Measurements from ENCODE around the gene GALNT4.

The GALNT4 gene

DNA sequence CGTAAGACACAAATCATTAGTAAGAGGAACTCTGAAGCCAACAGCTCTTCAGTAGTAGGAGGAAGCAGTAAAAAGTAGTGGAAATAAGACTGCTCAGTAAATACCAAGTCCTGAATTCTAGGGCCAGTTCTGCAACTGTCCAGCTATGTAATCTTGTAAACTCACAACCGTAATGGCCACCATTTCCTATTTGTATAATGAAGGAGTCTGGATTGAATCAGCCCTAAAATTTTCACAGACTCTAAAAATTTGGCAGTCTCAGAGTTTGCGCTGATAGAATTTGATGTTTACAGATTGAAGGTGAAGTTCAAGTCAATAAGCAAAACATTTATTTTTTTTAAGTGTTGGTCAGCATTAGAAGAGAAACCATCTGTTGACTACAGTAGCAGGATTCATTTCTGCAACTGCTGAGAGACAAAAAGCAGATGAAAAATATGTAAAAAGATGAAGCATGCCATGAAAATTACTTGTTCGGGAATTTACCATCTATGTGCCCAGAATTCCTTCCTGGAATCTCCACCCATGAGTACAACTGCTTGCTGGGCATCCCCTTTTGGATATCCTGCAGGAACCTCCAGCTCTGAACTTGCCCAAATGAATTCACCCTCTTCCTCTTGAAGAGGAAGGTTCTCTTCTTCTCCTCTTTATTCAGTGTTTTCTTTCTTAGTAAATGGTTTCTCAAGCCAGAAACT, 47.5 kb downstream of the GALNT4 start:
- TF ChIP-seq Cebpa-rat (IDR thresholded peaks at IDR 0.05), result no peak
- H3K4me2 ChIP-seq, result peak overlapping the region in 3 of 11 experiments; percentile 5 to 56 (median 44); a peak in 5 of 22 replicates
- no peak overlapping the region for H3K9ac ChIP-seq
- no peak overlapping the region for H3K4me3 ChIP-seq
- no peaks in the 10 kb centered on the region for H3K27me3 ChIP-seq
- H4K20me1 ChIP-seq, result no peaks in the 10 kb centered on the region
- H3K27ac ChIP-seq, result no peak overlapping the region
- no peaks in the 10 kb centered on the region for H3K9me3 ChIP-seq (replicated peaks in 1 of 11)
- H3K4me1 ChIP-seq, result peaks cover 0 to 25% (median 0%) of the 10 kb centered on the region in 10 experiments; a peak in 4 of 20 replicates
- H3K36me3 ChIP-seq, result peaks cover 0 to 18% (median 4%) of the 10 kb centered on the region in 11 experiments; a peak in 12 of 22 replicates

DNA sequence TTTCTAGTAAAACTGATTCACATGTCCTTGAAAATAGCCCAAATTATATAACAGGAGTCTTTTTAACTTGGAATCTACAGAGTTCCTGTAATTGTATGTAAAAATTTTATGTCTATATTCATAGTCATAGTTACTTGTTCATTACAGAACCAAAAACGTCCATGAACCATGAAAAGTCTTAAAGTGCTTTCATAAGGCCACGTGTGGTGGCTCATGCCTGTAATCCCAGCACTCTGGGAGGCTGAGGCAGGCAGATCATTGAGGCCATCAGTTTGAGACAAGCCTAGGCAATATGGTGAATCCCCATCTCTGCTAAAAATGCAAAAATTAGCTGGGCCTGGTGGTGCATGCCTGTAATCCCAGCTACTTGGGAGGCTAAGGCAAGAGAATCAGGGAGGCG, 48.4 kb downstream of the GALNT4 start:
- H3K36me3 ChIP-seq, result peaks cover 0 to 20% (median 4%) of the 10 kb centered on the region in 11 experiments; a peak in 10 of 22 replicates
- H3K27ac ChIP-seq, result no peak overlapping the region
- no peaks in the 10 kb centered on the region for H4K20me1 ChIP-seq
- H3K9ac ChIP-seq, result no peak overlapping the region
- no peak for TF ChIP-seq Cebpa-rat (IDR thresholded peaks at IDR 0.05)
- no peak overlapping the region for H3K4me2 ChIP-seq
- peaks cover 0 to 19% (median 0%) of the 10 kb centered on the region in 10 experiments; a peak in 4 of 20 replicates for H3K4me1 ChIP-seq
- H3K4me3 ChIP-seq, result no peak overlapping the region
- no peaks in the 10 kb centered on the region for H3K27me3 ChIP-seq
- H3K9me3 ChIP-seq (replicated peaks in 1 of 11), result no peaks in the 10 kb centered on the region

DNA sequence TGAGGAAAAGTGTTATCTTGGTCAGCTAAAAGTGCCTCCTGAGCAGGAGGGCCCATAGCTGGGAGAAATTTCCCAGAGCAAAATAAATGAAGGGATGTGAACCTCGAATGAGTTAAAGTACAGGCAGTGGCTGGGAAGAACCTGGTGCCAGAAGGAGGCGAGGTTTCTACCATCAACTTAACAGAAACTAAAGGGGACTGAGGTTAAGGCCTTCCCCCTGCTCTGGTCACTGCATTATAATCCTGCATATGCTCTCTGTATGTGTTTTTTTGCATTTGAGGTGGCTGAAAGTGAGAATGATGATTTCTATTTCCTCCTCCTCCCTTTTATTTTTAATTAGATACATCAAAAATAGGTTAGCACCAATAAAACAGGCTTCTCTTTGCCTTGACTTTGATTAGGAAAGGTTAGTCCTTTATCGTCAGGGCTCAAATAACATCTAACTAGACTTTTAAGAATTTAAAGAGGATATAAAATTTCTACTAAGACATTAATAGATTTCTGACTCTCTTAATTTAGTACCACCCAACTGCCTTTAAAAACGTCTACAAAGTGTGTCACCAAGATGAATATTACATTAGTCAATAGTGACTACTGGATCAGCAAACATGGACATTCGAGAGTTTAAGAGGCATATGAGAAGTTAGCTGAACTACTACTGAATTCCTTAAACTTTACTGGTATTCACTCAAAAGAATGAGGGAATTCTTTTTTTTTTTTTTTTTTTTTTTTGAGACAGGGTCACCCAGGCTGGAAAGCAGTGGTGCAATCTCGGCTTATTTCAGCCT, 49.2 kb downstream of the GALNT4 start:
- TF ChIP-seq Cebpa-rat (IDR thresholded peaks at IDR 0.05), result no peak
- Histone ChIP-seq H3K9me3 (replicated peaks in 1 of 11) (no peaks in the 10 kb centered on the region), H3K27ac (no peak overlapping the region), H4K20me1 (no peaks in the 10 kb centered on the region), H3K4me1 (peaks cover 0 to 16% (median 0%) of the 10 kb centered on the region in 10 experiments; a peak in 4 of 20 replicates), H3K9ac (no peak overlapping the region), H3K4me2 (no peak overlapping the region), H3K36me3 (peaks cover 0 to 16% (median 2%) of the 10 kb centered on the region in 11 experiments; a peak in 3 of 22 replicates), H3K27me3 (no peaks in the 10 kb centered on the region), H3K4me3 (no peak overlapping the region)

DNA sequence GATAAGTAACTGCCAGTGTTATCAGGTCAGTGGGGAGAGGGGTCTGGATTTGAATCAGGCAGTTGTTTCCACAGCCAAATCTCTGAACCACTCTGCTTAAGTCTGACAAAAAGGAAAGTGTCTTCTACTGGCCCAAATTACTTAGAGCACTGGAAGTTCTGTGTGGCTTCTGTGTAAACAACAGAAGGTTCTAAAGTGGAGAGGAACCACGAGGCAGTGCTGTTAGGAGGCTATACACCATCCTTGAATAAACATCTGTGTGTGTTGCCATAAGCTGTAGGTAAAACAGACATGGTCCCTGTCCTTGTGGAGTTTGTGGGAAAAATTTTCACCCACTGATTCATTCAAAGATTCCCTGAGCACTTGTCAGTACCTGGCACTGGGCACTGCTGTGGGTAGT, 50.0 kb downstream of the GALNT4 start:
- TF ChIP-seq Cebpa-rat (IDR thresholded peaks at IDR 0.05), result no peak
- peaks cover 2 to 20% (median 4%) of the 10 kb centered on the region in 10 experiments; a peak in 16 of 20 replicates for H3K4me1 ChIP-seq
- no peak overlapping the region for H3K9ac ChIP-seq
- H3K27me3 ChIP-seq, result no peaks in the 10 kb centered on the region
- no peaks in the 10 kb centered on the region for H3K9me3 ChIP-seq (replicated peaks in 1 of 11)
- H3K4me3 ChIP-seq, result no peak overlapping the region
- peaks cover 0 to 12% (median 0%) of the 10 kb centered on the region in 11 experiments; a peak in 2 of 22 replicates for H3K36me3 ChIP-seq
- H3K4me2 ChIP-seq, result no peak overlapping the region
- H3K27ac ChIP-seq, result no peak overlapping the region
- no peaks in the 10 kb centered on the region for H4K20me1 ChIP-seq

Data from BLaER1 treated with 17β-estradiol and CSF1 and Interleukin-3, amounts not matched to agents 10 nM and 100 nM (cell line).